Measurements from ENCODE around the gene ATP12A. TPM values are rescaled to one million over a fixed set of nuclear protein-coding genes. Genes with fewer than 3 reads are reported as not detected.

Gene ATP12A
- total RNA-seq, result not detected in 2 replicates

GRCh38 chr13:24680258-24680920 lies at the start of gene ATP12A:
TSS of gene ATP12A (plus strand) at chr13:24680408. CDS start at chr13:24680744, 336 bp downstream.

Other genes with a start within 250 kb of the ATP12A start
- gene PARP4, start 167.6 kb upstream of the ATP12A start, total RNA-seq, result 42.1 and 48.1 TPM in 2 replicates
- gene RNF17, start 83.8 kb downstream of the ATP12A start, total RNA-seq, result not detected in 2 replicates

Data from cardiac ventricle fibroblast (primary cell).